Kidney (tissue), 14 donors: Measurements from ENCODE around the gene DEPP1. TPM values are rescaled to one million over a fixed set of nuclear protein-coding genes. Genes with fewer than 3 reads are reported as not detected.

Experiments
- DNase-seq, 5 donors: peaks; one replicate each; pipeline ENCODE4 v3.0.0-alpha.2; 2013 to 2020
- FAIRE-seq: peaks from 2 replicates; lab custom pipeline; 2012; peaks lifted over from hg19 to GRCh38; lab: Jason Lieb, UNC
- H3K27ac ChIP-seq, 2 donors: one replicate each; pipeline ENCODE4 v1.7.0; 2013; ENCODE audit warnings: low read depth in 2 of 2, low read length in 2 of 2, inconsistent platforms in 1 of 2
- H3K27me3 ChIP-seq: one replicate; pipeline ENCODE4 v1.7.1; 2013; ENCODE audit warnings: low read length, inconsistent platforms; ENCODE audit not compliant: control insufficient read depth, insufficient read depth
- H3K36me3 ChIP-seq, 3 donors: one replicate each; pipeline versions ENCODE4 v1.7.0 to v1.7.1; 2013; ENCODE audit warnings: low read length in 3 of 3, control low read depth in 1 of 3, inconsistent platforms in 1 of 3; ENCODE audit not compliant: insufficient read depth in 3 of 3, control insufficient read depth in 2 of 3
- H3K4me1 ChIP-seq, 3 donors: one replicate each; pipeline versions ENCODE4 v1.7.0 to v1.7.1; 2013; ENCODE audit warnings: low read length in 3 of 3, inconsistent platforms in 1 of 3, low read depth in 1 of 3; ENCODE audit not compliant: control insufficient read depth in 2 of 3, insufficient read depth in 2 of 3
- H3K4me3 ChIP-seq, 3 donors: one replicate each; pipeline versions ENCODE4 v1.7.0 to v1.8.1; 2013; ENCODE audit warnings: low read length in 3 of 3, control low read depth in 1 of 3, inconsistent platforms in 1 of 3
- H3K9ac ChIP-seq, 3 donors: one replicate each; pipeline versions ENCODE4 v1.7.0 to v1.7.1; 2013; ENCODE audit warnings: low read length in 3 of 3, control low read depth in 1 of 3, inconsistent platforms in 1 of 3
- H3K9me3 ChIP-seq, 3 donors: one replicate each; pipeline versions ENCODE4 v1.7.0 to v1.7.1; 2013; ENCODE audit warnings: low read length in 3 of 3, control low read depth in 1 of 3, inconsistent platforms in 1 of 3; ENCODE audit not compliant: control insufficient read depth in 2 of 3, insufficient read depth in 1 of 3
- intact Hi-C: fragments of 100-400 bp; cut with DNase I; formaldehyde crosslinking; loops from one replicate; pipeline ENCODE4 v1.11.1; 2022
- polyA plus RNA-seq: library from polyadenylated mRNA; stranded (reverse); fragments of 350-450 nt; fragmentation: Illumina TruSeq; extraction: RNeasy Lipid Tissue Mini Kit (QIAGEN cat#74804); gene quantifications from one replicate; pipeline ENCODE4 v1.2.3, GENCODE V29; 2014; ENCODE audit warnings: low read depth, low replicate concordance; ENCODE audit not compliant: insufficient read depth
- total RNA-seq: library from RNA; stranded (reverse); fragmentation: NEBNext Ultra II Directional; extraction: Animal tissue kit (Norgen Biotek cat#: 25700); gene quantifications from one replicate; pipeline ENCODE4 v1.2.1, GENCODE V29; 2021
- TF ChIP-seq, protein P1 (sequence below): IDR thresholded peaks from 3 replicates; pipeline ENCODE4 v1.5.1; 2012; ENCODE audit warnings: mild to moderate bottlenecking, moderate library complexity, borderline replicate concordance; ENCODE audit not compliant: insufficient read depth; ENCODE audit errors: extremely low read depth
- donor health status: control.
- donor health status: control.
- donor health status: control.
- donor health status: control.
- donor health status: control.
- donor health status: DM: yes; HTN: yes; CAD: no.
- donor health status: Normal renal cell carcinoma (clear cell type).

Gene DEPP1
- total and polyA plus RNA-seq, 2 donors from 2014 or later, result 44.4 to 146 TPM

DNA sequence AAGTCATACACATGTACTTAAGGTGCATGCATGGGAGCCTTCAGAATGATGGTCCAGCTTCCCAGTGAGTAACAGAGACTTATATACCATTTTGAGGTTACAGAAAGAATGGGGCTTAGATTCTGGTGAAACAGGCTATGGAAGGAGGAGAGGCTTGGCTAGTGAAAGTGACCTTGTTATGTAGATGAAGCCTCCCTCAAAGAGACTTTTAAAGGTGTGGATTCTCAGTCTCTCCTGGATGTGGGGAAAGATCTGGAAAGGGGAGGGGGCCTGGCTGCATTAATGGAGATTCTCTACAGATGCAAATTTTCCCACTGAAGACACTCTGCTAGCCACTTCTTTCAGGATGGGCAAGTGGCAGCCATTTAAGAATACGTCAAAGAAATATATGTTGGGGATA lies 13.5 kb downstream of the DEPP1 start:
- H3K4me3 ChIP-seq, result peak overlapping the region in 1 of 3 donors; percentile 31
- peaks cover 0 to 4% (median under 1%) of the 10 kb centered on the region in 3 donors for H3K36me3 ChIP-seq
- FAIRE-seq (no peak), DNase-seq (peak in 1 of 5 donors; percentile 16)
- intact Hi-C loops, result no loop called here
- H3K9ac ChIP-seq, result peak overlapping the region in 1 of 3 donors; percentile 28
- TF ChIP-seq, protein P1, sequence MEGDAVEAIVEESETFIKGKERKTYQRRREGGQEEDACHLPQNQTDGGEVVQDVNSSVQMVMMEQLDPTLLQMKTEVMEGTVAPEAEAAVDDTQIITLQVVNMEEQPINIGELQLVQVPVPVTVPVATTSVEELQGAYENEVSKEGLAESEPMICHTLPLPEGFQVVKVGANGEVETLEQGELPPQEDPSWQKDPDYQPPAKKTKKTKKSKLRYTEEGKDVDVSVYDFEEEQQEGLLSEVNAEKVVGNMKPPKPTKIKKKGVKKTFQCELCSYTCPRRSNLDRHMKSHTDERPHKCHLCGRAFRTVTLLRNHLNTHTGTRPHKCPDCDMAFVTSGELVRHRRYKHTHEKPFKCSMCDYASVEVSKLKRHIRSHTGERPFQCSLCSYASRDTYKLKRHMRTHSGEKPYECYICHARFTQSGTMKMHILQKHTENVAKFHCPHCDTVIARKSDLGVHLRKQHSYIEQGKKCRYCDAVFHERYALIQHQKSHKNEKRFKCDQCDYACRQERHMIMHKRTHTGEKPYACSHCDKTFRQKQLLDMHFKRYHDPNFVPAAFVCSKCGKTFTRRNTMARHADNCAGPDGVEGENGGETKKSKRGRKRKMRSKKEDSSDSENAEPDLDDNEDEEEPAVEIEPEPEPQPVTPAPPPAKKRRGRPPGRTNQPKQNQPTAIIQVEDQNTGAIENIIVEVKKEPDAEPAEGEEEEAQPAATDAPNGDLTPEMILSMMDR, result no peak
- H3K9me3 ChIP-seq, result no peaks in the 10 kb centered on the region
- H3K27ac ChIP-seq, result peak overlapping the region; percentile 66 to 74
- H3K27me3 ChIP-seq, result no peaks in the 10 kb centered on the region
- H3K4me1 ChIP-seq, result peaks cover 8 to 72% (median 42%) of the 10 kb centered on the region in 3 donors

DNA sequence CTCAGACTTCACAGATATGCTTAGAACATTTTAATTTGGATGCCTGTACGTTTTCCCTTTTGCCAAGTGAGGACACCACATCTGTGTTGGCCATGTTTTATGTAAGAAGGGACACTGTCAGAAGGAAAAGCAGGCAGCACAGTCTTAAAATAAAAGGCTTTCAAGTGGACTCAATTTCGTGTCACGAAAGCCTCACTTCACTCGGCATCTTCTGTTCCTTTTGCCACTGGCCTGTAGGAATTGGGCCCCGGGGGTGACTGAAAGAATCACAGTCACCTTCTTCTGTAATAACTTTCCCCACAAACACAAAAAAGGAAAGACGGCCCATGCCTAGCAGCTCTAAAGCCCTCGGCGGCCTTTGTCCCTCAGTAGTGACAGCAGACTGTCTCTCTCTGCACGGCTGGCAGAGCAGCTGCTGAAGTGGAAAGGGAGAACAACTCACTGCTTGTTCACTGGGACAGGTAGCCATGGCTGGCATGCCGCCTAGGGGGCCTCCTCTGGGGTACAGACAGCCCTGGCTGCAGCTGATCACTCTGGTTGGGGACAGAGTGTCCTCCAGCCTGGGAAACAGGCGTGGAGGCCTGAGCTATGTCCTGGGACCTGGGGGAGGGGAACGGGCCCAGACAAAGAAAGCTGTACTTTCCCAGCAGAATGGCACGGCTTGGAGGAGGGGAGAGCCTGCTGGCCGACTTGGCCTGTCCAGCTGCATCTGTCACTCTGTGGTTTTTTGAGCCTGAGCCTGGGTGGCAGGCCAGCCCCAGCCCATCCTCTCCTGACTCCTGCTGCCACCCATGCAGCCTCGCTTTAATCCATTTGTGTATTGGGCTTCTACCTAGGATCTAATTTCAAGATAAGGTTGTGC lies 14.6 kb downstream of the DEPP1 start:
- Histone ChIP-seq H3K4me3 (peak overlapping the region in 2 of 3 donors; percentile 36 to 88), H3K36me3 (no peaks in the 10 kb centered on the region), H3K4me1 (peaks cover 8 to 76% (median 42%) of the 10 kb centered on the region in 3 donors), H3K9ac (peak overlapping the region in 1 of 3 donors; percentile 17), H3K27ac (peak overlapping the region; percentile 66 to 74), H3K27me3 (no peaks in the 10 kb centered on the region), H3K9me3 (no peaks in the 10 kb centered on the region)
- DNase-seq (peak; percentile 81 to 96 (median 85)), FAIRE-seq (no peak)
- TF ChIP-seq, protein P1, result no peak
- intact Hi-C loops, result no loop called here

DNA sequence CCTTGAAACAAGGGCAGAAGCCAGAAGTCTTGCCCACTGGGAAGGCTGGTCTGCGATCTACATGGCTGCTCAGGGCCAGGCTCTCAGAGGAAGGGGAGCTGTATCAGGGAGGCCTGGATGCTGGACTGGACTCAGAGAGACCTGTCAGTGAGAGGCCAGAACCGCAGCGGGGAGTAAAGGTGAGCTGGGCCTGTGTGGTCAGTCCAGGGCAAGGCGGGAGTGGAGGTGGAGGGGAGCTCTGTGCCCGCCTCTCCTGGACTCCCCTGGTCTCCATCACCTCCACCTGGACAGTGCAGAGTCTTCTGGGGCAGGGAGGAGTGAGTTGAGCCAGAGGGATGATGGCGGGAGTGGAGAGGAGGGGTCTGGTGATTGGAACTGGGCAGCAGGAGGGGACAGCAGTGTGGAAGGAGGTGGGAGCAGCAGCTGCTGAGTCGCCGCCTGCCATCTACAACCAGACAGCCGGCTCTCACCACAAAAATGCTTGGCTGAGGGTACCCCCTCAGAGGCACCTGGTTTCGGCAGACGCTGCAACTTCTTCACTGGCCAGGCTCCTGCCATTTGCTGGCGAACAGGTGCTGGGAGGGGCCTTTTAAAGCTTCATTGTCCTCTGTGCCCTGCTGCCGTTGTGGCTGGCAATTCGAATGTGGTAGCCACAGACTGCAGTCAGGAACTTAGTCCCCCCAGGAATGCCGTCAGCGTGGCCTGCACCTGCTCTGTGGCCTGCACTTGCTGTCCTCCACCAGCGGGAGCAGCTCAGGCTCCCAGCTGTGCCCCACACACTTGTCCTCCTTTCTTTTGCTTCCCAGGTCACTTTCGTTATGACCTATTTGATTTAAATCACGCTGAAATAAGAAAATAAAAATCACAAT lies 15.5 kb downstream of the DEPP1 start:
- Histone ChIP-seq H3K4me3 (peak overlapping the region in 2 of 3 donors; percentile 36 to 88), H3K9me3 (no peaks in the 10 kb centered on the region), H3K9ac (peak overlapping the region in 1 of 3 donors; percentile 90), H3K27ac (peak overlapping the region; percentile 66 to 74), H3K4me1 (peaks cover 8 to 73% (median 45%) of the 10 kb centered on the region in 3 donors), H3K27me3 (no peaks in the 10 kb centered on the region), H3K36me3 (no peaks in the 10 kb centered on the region)
- TF ChIP-seq, protein P1, result peak; percentile 18
- intact Hi-C loops, result no loop called here
- DNase-seq (peak; percentile 55 to 73 (median 69)), FAIRE-seq (no peak)
